GM12878 (cell line): ENCODE results near the gene RIMBP2. TPM values are rescaled to one million over a fixed set of nuclear protein-coding genes. Genes with fewer than 3 reads are reported as not detected.

Source experiments
- ATAC-seq: fragments of 200-7000 bp; cut with Tn5 transposase; 3 replicates; pipeline ENCODE4 v1.9.1; 2020; ENCODE audit warnings: mild to moderate bottlenecking, moderate library complexity
- BruUV-seq: library from RNA; stranded (reverse); fragments of 400-500 nt; replicated peaks from 2 replicates; lab custom pipeline; 2021; lab: Mats Ljungman, UMichigan
- CTCF ChIA-PET: fragments of 300-600 bp; sonication (Branson Sonifier 250); formaldehyde crosslinking; extraction: SDS; loops from one replicate; lab custom pipeline; 2021; ENCODE audit warnings: inconsistent platforms; lab: Yijun Ruan, JAX
- POLR2A ChIA-PET: fragments of 350-600 bp; formaldehyde crosslinking; extraction: SDS; loops from one replicate; lab custom pipeline; 2021; ENCODE audit warnings: inconsistent platforms; lab: Charles Lee
- RAD21 ChIA-PET: fragments of 300-600 bp; sonication (Branson Sonifier 250); formaldehyde crosslinking; loops from one replicate; lab custom pipeline; 2023; ENCODE audit warnings: antibody characterized with exemption; ENCODE audit not compliant: unreplicated experiment; lab: Charles Lee
- SMC1A ChIA-PET: fragments of 300-600 bp; sonication (Branson Sonifier 250); formaldehyde crosslinking; loops from one replicate; lab custom pipeline; 2023; ENCODE audit not compliant: unreplicated experiment, uncharacterized antibody; lab: Charles Lee
- DNase-seq: peaks from one replicate; pipeline ENCODE4 v3.0.0-alpha.2; 2011; ENCODE audit warnings: low read depth, low spot score
- FAIRE-seq: peaks from 3 replicates; lab custom pipeline; 2011; peaks lifted over from hg19 to GRCh38; lab: Jason Lieb, UNC
- H2AFZ ChIP-seq: 2 replicates; pipeline ENCODE4 v1.6.0; 2011; ENCODE audit warnings: low read depth, low read length, control low read depth; ENCODE audit not compliant: control insufficient read depth
- H3K27ac ChIP-seq: 2 replicates; pipeline ENCODE4 v1.5.1; 2011; ENCODE audit warnings: control low read depth; ENCODE audit not compliant: control insufficient read depth, insufficient read depth
- H3K27me3 ChIP-seq, 2 experiments: replicated peaks in 1 of 2; 2 replicates each; pipeline versions ENCODE4 v1.6.0 to v1.6.1; 2011; ENCODE audit warnings: low read length in 1 of 2; ENCODE audit not compliant: control insufficient read depth in 2 of 2, insufficient read depth in 2 of 2
- H3K36me3 ChIP-seq, 2 experiments: 2 replicates each; pipeline ENCODE4 v1.5.1; 2011; ENCODE audit warnings: low read length in 1 of 2; ENCODE audit not compliant: control insufficient read depth in 2 of 2, insufficient read depth in 2 of 2
- H3K4me1 ChIP-seq: 2 replicates; pipeline ENCODE4 v1.6.1; 2011; ENCODE audit warnings: mild to moderate bottlenecking, low read length, moderate library complexity, mixed read lengths; ENCODE audit not compliant: control insufficient read depth, insufficient read depth
- H3K4me2 ChIP-seq: 2 replicates; pipeline ENCODE4 v1.6.0; 2011; ENCODE audit warnings: control low read depth; ENCODE audit not compliant: control insufficient read depth, insufficient read depth
- H3K4me3 ChIP-seq: fragments of 200-600 bp; sonication (generic); 2 replicates; pipeline ENCODE4 v1.5.1; 2016
- H3K79me2 ChIP-seq: 2 replicates; pipeline ENCODE4 v1.6.0; 2011; ENCODE audit warnings: low read length; ENCODE audit not compliant: control insufficient read depth, insufficient read depth
- H3K9ac ChIP-seq: 2 replicates; pipeline ENCODE4 v1.8.0; 2011; ENCODE audit warnings: low read length, control low read depth, mixed read lengths; ENCODE audit not compliant: control insufficient read depth, insufficient read depth
- H3K9me3 ChIP-seq: replicated peaks from 3 replicates; pipeline ENCODE4 v1.5.1; 2011; ENCODE audit warnings: mild to moderate bottlenecking, low read length; ENCODE audit not compliant: control insufficient read depth, insufficient read depth
- H4K20me1 ChIP-seq: 2 replicates; pipeline ENCODE4 v1.6.0; 2011; ENCODE audit not compliant: control insufficient read depth, insufficient read depth
- CHD4 ChIP-seq: fragments of 200-600 bp; sonication (generic); IDR thresholded peaks from 2 replicates; pipeline ENCODE4 v1.6.1; 2016; ENCODE audit warnings: mild to moderate bottlenecking
- HCFC1 ChIP-seq: fragments of 150-350 bp; IDR thresholded peaks from 2 replicates; pipeline ENCODE4 v1.6.1; 2014; ENCODE audit warnings: low read length
- MTA2 ChIP-seq: fragments of 450-650 bp; IDR thresholded peaks from 2 replicates; pipeline ENCODE4 v1.6.1; 2016; ENCODE audit warnings: low read depth, mild to moderate bottlenecking, moderate library complexity
- NFYB ChIP-seq: IDR thresholded peaks from 2 replicates; pipeline ENCODE4 v1.6.1; 2011; ENCODE audit warnings: low read depth, mild to moderate bottlenecking, low read length, improper control_type of control experiment, moderate library complexity; ENCODE audit not compliant: insufficient read depth
- NR2F1 ChIP-seq: fragments of 450-650 bp; conservative IDR thresholded peaks from 2 replicates; pipeline ENCODE4 v1.6.1; 2017; ENCODE audit warnings: mild to moderate bottlenecking
- SRF ChIP-seq, 2 experiments: IDR thresholded peaks; 2 replicates each; pipeline ENCODE4 v1.6.1; 2011; ENCODE audit warnings: low read depth in 2 of 2, low read length in 2 of 2, mild to moderate bottlenecking in 1 of 2, moderate library complexity in 1 of 2
- SUZ12 ChIP-seq: fragments of 200-600 bp; sonication (generic); IDR thresholded peaks from one replicate; pipeline ENCODE4 v1.6.1; 2018; ENCODE audit warnings: antibody characterized with exemption, mild to moderate bottlenecking; ENCODE audit not compliant: unreplicated experiment
- TAF1 ChIP-seq: IDR thresholded peaks from 2 replicates; pipeline ENCODE4 v1.6.1; 2011; ENCODE audit warnings: mild to moderate bottlenecking, low read depth, low read length, borderline replicate concordance
- TCF12 ChIP-seq: IDR thresholded peaks from 2 replicates; pipeline ENCODE4 v1.6.1; 2011; ENCODE audit warnings: low read depth, mild to moderate bottlenecking, low read length
- YBX1 ChIP-seq: fragments of 450-650 bp; IDR thresholded peaks from 2 replicates; pipeline ENCODE4 v1.6.1; 2016; ENCODE audit warnings: antibody characterized with exemption
- WGBS: methylation state at CpG from one replicate; pipeline ENCODE4 v1.1.6; 2016; ENCODE audit warnings: low lambda C conversion rate; ENCODE audit not compliant: insufficient replicate concordance, insufficient coverage; ENCODE audit errors: missing lambda C conversion rate; 5-methylcytosine and 5-hydroxymethylcytosine counted together
- in situ Hi-C: fragments of 300-500 bp; cut with MboI; formaldehyde crosslinking; loops from 9 replicates; pipeline ENCODE4 v1.14.3; 2018; ENCODE audit warnings: mixed read lengths
- intact Hi-C: fragments of 100-400 bp; cut with micrococcal nuclease; formaldehyde crosslinking; loops from one replicate; pipeline ENCODE4 v1.14.2; 2022; ENCODE audit not compliant: unreplicated experiment
- polyA plus RNA-seq, 11 experiments: library from polyadenylated mRNA; depleted of rRNA in 4 of 11; unstranded in 6 of 11; stranded (reverse) in 5 of 11; fragments of >200 nt; fragmentation: Nextera tagmentation in 4 of 11; fragmentation: Illumina TruSeq in 1 of 11; extraction: Ambion mirVana in 4 of 11; extraction: Trizol in 1 of 11; gene quantifications; 1 replicate in 1 of 11; 2 replicates in 10 of 11; pipeline versions ENCODE4 v1.2.1 to v1.2.3, GENCODE V29; 2011 to 2016; ENCODE audit warnings: inconsistent platforms in 2 of 11, missing spikeins in 2 of 11, low read depth in 1 of 11
- total RNA-seq, 4 experiments: library from RNA; depleted of rRNA in 3 of 4; stranded (reverse); fragments of >200 nt in 3 of 4; fragmentation: Illumina TruSeq in 1 of 4; extraction: Trizol in 1 of 4; gene quantifications; 2 replicates each; pipeline versions ENCODE4 v1.2.1 to v1.2.3, GENCODE V29; 2013 to 2021
- TF ChIP-seq, protein P1 (sequence below): IDR thresholded peaks from 2 replicates; pipeline ENCODE4 v1.6.1; 2011; ENCODE audit warnings: low read depth, low read length, improper control_type of control experiment, borderline replicate concordance
- TF ChIP-seq, protein P2 (sequence below): fragments of 450-650 bp; IDR thresholded peaks from 2 replicates; pipeline ENCODE4 v1.6.1; 2017; ENCODE audit warnings: antibody characterized with exemption, mild to moderate bottlenecking, moderate library complexity

The RIMBP2 gene
- total and polyA plus RNA-seq, 10 of the 15 experiments (the other 5 are each of a cell fraction or from before 2014, with no cell fraction given): 0.04 to 2.9 (median 0.07) TPM; not detected in 1

DNA sequence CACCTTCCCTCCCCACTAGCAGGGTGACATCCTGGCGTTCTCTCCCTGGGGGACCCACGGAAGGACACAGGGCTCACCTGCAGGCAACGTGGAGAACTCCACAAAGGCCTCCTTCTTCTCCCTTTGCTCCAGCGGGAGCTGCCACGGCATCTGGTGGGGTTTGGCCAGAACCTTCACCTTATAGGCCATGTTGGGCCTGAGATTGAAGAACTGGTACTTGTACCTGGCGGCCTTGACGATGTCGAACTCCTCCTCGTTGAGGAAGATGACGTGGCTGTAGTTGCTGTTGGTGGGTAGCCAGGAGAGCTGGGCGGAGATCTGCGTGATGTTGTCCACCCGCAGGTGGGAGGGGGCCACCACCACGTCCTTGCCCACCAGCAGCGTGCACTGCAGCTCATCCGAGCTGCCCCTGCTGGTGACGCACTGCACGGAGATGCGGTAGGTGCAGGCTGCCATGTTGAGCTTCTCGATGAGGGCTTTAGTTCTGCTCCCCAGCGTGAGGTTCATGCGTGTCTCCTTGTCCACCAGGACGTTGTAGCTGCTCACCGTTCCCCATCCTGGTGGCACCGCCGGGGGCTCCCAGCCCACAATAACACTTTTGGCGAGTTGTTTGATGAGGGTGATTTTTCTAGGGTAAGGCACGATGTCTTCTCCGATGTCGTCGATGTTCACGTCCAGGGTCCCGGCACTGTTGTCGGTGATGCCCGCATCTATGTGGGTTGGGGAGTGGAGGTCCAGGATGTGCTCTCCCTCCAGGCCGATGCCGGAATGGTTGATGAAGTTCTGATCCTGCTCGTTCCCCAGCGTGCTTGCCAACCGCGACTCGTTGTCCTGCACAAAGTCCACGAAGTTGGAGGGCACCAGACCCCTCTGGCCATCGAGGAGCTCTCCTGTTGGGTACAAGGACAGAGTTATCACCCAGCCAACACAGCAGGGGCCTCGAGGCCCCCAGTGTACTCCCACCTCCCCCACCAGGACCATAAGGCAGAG lies 274.0 kb downstream of the RIMBP2 start:
- Histone ChIP-seq H3K9ac (no peak overlapping the region), H3K79me2 (no peaks in the 10 kb centered on the region), H3K4me3 (no peak overlapping the region), H2AFZ (no peak overlapping the region), H3K4me1 (no peaks in the 10 kb centered on the region), H3K9me3 (no peaks in the 10 kb centered on the region; the same call in 2 of the 3 replicates), H3K36me3 (no peaks in the 10 kb centered on the region), H4K20me1 (no peaks in the 10 kb centered on the region), H3K27me3 (no peaks in the 10 kb centered on the region), H3K4me2 (no peak overlapping the region), H3K27ac (no peak overlapping the region)
- no peak for TF ChIP-seq TCF12
- no peak for TF ChIP-seq YBX1
- intact Hi-C loops (no loop called here), in situ Hi-C loops (no loop called here)
- ChIA-PET POLR2A (no interaction called here), SMC1A (no interaction called here), CTCF (no interaction called here), RAD21 (no interaction called here)
- 69% methylated on average over 43 of the region's 45 CpGs for WGBS
- no peak for FAIRE-seq
- BruUV-seq: no TSS peak
- ATAC-seq: no peak
- no peak for DNase-seq

DNA sequence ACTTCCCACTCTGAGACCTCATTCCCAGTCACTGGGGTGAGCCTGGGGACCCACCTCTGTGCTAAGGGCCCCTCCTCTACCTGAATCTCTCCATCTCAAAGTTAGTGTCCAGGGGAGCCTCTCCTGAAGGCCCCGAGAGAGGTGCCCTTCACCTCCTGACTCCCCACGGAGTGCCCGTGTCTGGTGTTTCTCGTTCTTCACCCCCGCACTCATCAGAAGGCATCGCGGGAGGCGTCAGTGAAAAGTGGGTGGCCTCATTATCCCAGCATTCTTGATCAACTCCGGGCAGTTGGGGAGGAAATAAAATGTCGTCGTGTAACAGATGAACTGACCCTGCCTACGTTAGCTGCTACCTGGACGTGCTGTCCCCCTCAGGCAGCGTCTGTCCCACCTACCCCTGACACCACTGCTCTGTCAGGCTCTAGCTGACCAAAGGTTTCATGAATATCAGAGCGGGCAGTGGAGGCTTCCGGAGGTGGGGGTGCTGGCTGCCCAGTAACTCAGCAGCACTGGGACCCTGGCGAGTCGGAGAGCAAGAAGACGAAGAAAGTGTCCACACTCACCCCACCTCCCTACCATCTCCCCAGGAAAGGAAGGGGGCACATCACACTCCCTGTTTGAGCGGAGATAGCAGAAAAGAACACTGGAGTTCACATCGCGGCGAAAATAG lies 275.6 kb downstream of the RIMBP2 start:
- no peak for ATAC-seq
- ChIA-PET RAD21 (no interaction called here), SMC1A (no interaction called here), CTCF (no interaction called here), POLR2A (no interaction called here)
- Histone ChIP-seq H3K36me3 (no peaks in the 10 kb centered on the region), H3K4me1 (no peaks in the 10 kb centered on the region), H3K4me2 (no peak overlapping the region), H3K79me2 (no peaks in the 10 kb centered on the region), H3K4me3 (no peak overlapping the region), H4K20me1 (no peaks in the 10 kb centered on the region), H3K9ac (no peak overlapping the region), H3K27me3 (no peaks in the 10 kb centered on the region), H3K9me3 (no peaks in the 10 kb centered on the region; the same call in 2 of the 3 replicates), H3K27ac (no peak overlapping the region), H2AFZ (no peak overlapping the region)
- intact Hi-C loops (no loop called here), in situ Hi-C loops (no loop called here)
- no peak for FAIRE-seq
- no peak for DNase-seq
- WGBS: 75% methylated on average over 23 of the region's 23 CpGs
- no TSS peak for BruUV-seq
- TF ChIP-seq NFYB: no peak
- no peak for TF ChIP-seq NR2F1
- TF ChIP-seq SRF (IDR thresholded peaks at IDR 0.05; ENCODE audit: low read depth in 2 of 2, low read length in 2 of 2): no peak
- TF ChIP-seq, protein P1, sequence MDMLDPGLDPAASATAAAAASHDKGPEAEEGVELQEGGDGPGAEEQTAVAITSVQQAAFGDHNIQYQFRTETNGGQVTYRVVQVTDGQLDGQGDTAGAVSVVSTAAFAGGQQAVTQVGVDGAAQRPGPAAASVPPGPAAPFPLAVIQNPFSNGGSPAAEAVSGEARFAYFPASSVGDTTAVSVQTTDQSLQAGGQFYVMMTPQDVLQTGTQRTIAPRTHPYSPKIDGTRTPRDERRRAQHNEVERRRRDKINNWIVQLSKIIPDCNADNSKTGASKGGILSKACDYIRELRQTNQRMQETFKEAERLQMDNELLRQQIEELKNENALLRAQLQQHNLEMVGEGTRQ: no peak
- TF ChIP-seq, protein P2, sequence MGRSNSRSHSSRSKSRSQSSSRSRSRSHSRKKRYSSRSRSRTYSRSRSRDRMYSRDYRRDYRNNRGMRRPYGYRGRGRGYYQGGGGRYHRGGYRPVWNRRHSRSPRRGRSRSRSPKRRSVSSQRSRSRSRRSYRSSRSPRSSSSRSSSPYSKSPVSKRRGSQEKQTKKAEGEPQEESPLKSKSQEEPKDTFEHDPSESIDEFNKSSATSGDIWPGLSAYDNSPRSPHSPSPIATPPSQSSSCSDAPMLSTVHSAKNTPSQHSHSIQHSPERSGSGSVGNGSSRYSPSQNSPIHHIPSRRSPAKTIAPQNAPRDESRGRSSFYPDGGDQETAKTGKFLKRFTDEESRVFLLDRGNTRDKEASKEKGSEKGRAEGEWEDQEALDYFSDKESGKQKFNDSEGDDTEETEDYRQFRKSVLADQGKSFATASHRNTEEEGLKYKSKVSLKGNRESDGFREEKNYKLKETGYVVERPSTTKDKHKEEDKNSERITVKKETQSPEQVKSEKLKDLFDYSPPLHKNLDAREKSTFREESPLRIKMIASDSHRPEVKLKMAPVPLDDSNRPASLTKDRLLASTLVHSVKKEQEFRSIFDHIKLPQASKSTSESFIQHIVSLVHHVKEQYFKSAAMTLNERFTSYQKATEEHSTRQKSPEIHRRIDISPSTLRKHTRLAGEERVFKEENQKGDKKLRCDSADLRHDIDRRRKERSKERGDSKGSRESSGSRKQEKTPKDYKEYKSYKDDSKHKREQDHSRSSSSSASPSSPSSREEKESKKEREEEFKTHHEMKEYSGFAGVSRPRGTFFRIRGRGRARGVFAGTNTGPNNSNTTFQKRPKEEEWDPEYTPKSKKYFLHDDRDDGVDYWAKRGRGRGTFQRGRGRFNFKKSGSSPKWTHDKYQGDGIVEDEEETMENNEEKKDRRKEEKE: no peak
- no peak for TF ChIP-seq HCFC1
- TF ChIP-seq TAF1: no peak
- TF ChIP-seq SUZ12: no peak
- no peak for TF ChIP-seq MTA2
- no peak for TF ChIP-seq CHD4
